NCI-H345 treated with DMSO at 0.1 percent for 48 hours (cell line): ENCODE measurements around the gene TMEM208.

ENCODE experiments used
- DNase-seq: peaks from one replicate; lab custom pipeline; 2025; ENCODE audit not compliant: unreplicated experiment; lab: John Stamatoyannopoulos, UW

The TMEM208 gene

DNA sequence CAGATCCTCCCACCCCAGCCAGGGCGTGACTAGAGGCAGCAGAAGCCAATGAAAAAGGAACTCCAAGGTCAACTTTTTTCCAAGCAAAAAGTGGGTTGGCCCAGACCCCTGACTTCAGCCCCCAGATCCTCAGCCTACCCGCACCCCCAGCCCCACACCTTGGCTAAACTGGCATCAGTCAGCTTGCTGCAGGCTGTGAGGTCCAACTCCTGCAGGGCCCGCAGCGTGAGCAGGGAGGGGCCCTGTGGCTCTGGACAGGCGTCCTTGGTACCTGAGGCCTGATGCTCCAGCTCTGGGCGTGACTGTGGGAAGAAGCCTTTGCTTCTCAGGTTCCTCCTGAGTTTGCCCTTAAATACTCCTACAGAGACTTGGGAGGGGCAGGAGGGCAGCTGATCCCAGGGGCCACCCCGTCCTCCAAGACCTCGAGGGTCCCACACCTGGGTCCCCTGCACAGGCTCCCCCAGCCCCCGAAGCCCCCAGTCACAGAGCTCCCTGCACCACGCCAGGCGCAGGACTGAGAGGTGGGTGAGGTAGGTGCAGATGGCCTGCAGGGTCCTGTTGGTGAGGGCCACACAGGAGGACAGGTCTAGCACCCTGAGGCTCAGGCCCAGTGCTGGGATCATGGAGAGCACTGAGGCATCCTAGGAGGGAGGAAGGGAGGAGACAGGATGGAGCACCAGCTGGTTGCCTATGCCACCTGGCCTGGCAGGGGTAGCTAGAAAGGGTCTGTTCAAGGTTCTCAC lies 18.6 kb upstream of the TMEM208 start:
- no peak for DNase-seq

DNA sequence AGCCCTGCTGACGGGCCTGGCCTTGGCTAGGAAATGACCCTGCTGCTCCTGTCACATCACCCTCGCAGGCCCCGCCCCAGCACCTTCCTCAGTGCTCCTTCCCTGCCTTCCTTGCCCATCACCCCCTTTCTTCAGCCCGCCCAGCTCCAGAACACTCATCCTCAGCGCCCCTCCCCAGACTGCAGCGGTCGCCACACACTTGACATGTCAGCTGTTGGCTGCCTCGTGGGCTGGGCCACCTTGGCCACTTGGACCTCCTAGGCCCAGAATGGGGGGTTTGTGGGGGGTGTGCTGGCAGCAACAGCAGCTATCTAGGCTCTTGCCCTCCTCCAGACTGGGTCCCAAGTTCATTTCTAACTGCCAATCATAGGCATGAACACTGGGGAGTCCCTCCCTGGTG lies 17.4 kb upstream of the TMEM208 start:
- no peak for DNase-seq

DNA sequence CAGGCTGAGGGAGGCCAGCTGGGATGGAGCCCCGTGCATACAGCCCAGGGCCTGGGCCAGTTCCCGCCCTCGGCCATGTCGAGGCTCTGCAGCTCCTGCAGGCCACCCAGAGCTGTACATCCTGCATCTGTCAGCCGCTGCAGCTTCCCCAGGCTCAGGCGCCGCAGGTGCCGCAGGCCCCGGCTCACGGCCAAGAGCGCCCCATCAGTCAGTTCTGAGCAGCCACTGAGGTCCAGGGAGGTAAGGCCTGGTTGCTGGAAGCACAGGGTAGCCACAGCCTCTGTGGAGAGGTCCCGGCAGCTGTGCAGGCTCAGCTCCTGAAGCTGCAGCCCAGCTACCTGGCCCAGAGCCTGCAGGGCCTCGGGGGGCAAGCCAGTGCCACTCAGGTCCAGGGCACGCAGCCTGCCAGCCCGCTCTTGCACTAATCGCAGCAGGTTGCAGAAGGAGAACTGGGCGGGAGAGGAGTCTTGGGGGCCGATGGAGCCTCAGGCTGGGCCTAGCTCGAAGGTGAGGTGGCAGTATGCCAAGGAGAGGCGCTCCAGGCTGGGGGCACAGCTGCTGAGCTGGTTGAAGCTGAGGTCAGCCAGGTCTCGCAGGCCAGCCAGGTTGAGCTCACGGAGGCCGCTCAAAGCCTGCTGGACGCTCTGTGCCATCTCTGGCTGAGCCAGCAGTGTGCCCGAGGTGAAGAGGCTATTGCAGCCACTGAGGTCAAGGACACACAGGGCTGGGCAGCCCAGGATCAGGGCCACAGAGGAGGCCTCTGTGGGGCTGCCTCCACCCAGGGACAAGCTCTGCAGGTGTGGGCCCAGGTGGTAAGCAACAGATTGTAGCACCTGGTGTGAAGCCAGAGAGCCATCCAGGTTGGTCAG lies 16.6 kb upstream of the TMEM208 start:
- no peak for DNase-seq

DNA sequence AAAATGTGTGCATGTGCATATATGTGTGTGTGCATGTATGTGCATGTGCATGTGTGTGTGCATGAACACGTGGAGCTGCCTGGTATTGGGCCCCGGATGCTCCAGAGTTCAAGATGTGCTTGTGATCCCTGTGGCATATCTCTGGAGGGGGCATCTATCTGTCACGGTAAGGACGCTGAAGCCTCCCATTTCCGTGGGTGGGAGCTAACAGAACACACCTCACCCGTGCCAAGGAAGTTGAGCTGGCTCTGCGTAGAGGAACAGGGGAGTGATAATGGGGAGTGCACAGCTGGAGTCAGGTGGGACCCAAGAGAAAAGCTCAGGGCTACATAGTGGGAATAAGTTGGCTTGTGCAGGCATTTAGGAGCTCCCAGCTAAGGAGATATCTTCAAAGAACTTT lies 15.3 kb upstream of the TMEM208 start:
- no peak for DNase-seq

DNA sequence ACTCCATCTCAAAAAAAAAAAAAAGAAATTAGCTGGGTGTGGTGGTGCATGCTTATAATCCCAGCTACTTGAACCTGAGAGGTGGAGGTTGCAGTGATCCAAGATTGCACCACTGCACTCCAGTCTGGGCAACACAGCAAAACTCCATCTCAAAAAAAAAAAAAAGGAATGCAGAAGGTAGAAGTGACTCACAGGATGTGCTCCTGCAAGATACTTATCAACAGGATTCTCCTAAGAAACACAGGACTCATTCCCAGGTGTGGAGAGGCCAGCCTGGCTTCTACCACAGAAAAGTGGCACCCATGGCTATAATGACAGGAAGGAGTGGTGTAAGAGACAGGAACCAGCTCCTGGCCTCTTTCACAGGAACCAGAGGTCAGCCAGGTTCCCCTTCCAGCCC lies 14.2 kb upstream of the TMEM208 start:
- no peak for DNase-seq

DNA sequence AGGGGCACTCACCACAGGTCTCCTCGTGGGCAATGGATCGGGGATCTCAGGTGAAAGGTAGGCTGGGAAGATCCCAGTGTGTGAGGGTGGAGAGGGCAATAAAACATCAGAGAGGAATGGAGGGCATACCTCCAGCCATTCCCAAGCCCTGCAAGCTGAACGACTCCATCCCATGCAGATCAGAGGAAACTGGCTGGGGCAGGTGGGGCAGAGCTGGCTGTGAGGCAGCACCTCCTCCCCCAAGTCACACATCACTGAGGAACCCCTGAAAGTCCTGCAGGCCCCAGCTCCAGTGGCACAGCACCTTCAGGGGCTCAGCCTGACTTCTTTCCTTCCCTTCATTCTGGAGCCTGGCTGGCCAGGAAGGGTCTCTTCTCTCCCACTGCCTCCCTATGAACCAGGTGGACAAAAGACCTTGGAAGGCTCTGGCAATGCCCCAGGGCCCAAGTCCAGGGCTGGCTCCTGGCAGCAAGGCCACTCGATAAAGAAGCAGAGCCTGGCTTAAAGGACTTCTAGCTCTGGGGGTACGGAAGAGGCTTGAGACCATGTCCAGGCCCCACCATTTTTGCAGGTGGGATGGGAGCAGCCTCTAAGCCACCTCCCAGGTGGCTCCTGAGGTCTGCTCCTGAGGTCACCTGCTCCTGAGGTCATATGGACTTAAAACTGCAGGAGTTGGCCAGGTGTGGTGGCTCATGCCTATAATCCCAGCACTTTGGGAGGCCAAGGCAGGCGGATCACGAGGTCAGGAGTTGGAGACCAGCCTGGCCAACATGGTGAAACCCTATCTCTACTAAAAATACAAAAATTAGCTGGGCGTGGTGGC lies 13.5 kb upstream of the TMEM208 start:
- no peak for DNase-seq

DNA sequence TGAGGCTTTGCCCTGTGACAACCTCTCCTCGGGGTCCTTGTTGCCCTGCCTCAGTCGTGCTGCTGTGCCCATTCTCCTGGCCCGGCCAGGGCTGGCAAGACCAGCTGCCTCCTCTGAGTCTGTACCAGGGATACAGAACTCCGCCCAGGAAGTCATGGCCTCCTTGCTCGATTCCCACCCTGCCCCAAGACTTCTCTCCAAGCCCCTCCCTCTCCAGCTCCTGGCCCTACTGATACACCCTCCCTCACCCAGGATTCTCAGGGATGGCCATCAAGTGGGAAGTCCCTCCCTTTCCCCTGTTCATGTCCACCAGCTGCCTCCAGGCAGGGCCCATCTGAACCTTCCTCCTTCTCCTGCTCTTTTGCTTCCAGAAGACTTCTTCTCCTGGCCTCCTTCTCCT lies 11.2 kb upstream of the TMEM208 start:
- no peak for DNase-seq

DNA sequence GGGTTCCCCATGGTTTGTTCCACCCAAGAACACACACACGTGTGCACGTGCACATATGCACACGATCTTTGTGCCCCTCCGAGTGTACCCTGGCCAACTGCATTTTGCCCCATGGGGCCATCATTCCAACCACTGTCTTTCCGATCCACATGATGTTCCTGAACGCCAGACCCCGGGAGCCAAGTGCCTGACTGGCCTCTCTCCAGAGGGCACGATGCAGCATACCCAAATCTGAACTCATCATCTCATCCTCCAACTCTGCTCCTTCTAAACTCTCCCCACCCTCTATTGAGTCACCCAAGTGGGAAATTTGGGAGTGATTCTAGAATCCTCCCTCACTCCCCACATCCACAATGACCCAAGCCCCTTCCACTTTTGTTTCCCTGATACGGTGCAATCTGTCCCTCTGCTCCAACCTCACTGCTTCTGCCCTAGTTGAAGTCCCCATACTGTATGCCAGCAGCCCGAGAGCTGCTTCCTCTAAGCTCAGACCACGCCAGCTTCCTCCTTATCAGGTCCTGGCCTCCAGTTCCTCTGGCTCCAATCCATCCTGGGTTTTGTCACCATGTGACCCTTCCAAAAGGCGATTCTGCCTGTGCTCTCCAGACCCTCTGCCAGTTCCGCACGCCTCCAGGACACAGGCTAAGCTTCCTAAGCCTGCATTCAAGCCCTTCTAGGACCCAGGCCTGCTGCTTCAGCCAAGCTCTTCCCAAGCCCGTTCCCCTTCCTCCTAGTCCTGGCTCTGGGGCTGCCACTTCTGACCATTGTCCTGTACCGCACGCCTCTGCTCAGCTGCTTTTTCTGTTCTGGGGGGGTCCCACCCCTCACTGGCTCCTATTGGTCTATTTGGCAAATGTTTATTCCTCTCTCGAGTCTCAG lies 10.1 kb upstream of the TMEM208 start:
- DNase-seq = no peak

DNA sequence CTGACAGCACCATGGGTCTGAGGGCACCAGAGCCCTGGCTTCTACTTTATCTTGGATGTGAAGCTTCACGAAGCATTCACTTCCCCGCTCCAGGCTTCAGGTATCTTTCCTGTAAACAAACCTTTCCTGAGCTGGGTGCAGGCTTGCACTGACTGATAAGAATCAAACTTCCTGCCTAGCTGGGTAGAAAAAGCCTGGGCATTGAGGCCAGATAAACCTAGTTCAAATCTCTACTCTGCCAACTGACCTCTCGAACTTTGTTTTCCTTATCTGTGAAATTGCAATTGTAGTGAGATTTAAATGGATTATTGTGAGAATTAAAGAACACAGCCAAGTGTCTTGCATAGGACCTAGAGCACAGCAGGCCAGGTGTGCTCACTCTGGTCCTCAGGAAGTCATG lies 2.9 kb upstream of the TMEM208 start:
- DNase-seq = no peak

DNA sequence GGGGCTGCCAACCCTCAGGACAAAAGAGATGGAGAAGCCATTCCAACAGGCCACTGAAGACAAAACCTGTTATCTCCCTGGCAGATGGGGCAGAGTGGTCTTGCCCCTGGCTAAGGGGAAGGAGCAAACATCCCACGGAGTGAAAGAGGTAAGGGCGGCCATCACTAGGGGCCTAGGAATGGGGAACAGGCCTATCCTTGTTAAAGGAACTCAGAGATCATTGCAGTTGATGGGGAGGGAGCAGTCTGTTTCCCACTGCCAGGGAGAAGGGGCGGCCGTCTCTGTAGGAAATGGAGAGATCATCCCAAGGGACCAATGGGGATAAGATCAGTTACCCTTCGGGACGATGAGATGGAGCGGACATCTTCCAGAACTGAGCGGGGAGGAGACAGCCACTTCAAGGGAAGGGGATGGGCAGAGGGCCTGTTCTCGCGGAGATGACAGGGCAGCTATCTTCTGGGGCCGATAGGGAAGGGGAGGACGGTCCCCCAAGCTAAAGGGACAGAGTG lies 581 bp upstream of the TMEM208 start:
- no peak for DNase-seq

DNA sequence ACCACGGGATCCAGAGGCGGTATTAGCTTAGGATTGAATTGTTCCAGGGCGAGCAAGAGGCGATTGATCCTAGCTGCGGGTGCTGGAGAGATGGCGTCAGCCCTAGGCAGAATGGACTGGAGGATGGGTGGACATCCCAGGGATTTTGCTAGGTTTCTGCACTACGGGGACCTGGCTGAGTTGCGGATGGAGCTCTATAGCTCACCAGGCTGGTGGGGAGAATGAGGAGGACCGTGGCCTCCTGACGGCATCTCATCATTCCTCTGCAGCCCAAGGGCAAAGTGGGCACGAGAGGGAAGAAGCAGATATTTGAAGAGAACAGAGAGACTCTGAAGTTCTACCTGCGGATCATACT lies 614 bp downstream of the TMEM208 start:
- no peak for DNase-seq

DNA sequence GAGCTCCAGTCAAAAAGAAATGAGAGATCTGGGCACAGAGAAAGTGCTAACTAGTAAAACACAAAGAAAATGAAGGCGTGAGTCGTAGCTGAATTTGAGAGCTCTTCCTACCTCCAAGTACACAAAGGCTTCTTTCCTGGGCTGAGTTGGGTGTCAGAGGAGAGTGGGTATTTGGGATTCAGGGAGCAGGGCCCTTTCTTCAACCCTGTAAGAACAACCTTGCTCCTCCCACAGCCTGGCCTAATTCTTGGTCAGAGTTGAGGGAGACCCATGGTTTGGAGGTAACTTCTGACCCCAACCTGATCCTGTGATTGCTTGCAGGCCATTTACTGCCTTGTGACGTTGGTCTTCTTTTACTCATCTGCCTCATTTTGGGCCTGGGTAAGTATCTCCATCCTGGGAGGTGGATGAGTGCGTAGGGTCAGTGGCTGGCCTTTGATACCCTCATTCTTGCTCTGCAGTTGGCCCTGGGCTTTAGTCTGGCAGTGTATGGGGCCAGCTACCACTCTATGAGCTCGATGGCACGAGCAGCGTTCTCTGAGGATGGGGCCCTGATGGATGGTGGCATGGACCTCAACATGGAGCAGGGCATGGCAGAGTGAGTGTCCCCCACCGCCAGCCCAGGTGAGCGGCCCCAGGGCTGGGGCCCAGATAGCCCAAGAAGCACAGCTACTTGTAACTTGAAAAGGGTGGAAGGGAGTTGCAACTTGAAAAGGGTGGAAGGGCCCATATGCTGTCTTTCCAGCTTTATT lies 1.3 kb downstream of the TMEM208 start:
- no peak for DNase-seq

DNA sequence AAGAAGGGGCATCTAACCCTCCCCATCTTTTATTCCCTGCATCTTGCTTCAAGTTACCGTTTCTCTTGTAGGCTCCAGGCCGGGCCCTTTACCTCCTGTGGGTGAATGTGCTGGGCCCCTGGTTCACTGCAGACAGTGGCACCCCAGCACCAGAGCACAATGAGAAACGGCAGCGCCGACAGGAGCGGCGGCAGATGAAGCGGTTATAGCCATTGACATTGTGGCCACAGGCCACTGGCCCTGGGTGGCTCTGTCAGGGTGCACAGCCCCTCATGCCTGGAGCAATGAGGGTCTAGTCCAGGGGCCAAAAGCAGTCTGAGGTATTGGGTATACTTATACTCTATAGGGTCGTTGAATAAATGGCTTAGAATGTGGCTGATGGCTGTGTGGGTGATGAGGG lies 2.0 kb downstream of the TMEM208 start:
- DNase-seq = no peak

DNA sequence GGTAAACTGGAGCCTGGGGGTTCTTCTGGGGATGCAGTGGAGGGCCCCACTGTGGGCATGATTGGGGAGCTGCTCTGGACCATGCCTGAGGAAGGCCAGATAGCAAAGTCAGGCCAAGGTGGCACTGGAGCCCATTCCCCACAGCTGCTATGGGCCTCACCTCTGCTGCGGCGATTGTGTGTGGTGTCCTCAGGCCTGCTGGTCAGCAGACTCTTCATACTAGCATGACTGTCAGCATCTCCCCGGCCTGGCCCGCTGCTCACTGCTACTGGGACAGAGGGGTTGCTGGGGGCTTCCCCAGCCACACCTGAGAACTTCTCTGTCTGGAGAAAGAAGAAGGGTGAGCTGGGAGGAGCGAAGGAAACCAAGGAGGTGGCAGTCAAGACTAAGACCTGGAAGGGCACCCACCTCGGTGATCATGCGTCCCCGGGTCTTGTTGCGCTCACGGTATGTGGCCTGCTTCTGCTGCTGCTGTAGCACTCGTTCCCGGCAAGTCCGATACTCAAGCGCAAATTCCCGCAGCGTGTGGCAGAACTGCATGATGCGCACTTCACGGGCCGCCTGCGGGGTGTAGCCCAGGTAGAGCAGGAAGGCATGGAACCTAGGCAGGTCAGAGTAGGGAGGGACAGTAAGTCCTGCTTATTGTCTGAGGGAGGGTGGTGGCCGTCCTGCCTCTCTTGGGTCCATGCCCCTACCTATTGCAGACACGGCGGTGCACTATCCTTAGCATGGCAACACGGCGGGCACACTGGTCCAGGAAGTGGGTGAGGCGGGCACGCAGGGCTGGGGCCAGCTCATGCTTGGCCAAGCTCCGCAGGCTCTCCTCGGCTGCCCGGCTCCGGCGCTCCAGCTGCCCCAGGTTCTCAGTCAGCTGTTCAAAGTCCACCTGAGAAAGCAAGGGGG lies 3.2 kb downstream of the TMEM208 start:
- DNase-seq = no peak

DNA sequence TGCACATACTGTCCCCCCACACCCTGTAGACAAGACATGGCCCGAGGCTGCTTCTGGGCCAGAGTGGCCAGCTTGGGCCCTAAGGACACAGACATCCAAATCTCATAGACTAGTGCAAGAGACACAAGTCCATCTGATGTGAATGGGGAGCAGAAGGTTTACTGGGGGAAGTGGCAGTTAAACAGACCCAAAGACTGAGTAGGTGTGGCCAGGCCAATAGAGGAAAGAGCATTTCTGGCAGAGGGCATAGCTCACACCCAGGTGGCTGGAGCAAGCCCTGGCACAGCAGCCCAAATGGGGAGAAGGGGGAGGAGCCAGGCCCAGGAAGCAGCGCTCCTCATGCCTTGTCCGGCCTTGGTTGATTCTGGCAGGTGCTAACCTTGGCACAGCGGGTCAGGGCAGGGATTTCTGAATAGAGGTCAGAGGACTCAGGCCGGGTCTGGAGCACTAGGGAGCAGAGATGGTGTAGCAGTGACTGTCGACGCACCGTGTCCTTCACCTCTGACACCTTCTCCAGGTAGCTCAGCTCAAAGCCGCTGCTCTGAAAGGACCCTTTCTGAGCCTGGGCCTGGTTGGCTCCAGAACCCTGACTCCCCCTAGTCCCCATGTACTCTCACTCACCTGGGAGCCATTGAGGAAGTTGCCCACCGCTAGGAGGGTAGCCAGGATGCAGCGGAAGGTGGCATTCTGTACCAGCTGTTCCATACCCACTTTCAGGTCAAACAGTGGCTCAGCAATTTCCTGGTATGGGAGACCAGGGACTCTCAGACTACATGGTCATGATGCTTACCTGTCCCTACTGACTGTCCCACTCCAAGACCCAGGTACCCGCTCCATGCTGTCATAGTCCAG lies 4.1 kb downstream of the TMEM208 start:
- DNase-seq = no peak

DNA sequence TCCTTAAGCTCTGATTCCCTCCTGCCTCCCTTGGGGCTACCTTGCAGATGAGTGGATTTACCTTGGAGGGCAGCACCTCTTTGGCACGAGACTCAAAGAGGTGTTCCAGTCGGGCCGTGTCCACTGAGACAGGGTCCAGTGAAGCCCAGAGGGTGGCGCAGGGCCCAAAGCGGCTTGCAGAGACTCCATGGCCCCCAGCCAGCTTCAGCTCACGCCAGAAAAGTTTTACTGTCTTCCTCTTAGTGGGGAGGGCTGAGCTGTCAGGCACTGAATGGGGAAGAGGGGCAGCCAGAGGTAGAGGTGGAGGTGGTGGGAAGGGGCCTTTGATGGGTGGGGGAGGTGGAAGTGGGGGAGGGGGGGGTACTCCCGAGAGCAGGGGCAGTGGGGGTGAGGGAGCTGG lies 6.7 kb downstream of the TMEM208 start:
- DNase-seq = no peak

DNA sequence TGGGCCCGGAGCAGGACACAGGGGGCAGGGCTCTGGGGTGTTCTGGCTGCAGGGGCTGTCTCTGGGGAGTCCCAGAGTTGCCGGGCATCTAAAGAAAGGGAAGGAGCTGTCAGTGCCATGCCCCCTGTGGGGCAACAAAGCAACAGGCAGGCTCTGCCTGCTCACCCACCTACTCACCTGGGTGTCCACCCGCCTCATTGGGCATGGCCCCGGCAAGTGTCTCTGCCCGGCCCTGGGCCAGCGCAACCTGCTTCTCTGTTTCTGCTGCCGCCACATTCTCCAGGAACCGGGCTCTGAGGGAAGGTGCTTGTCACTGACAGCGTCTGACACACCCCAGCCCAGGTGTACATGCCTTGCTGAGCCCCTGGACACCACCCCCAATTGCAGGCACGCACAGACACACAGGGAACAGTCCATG lies 7.3 kb downstream of the TMEM208 start:
- no peak for DNase-seq
